NOMO-1 treated with dmso at 0.1 percent for 144 hours (cell line): ENCODE results near the gene FANCG.
A peak's percentile ranks its signal among the peaks of the same experiment; 100 is the strongest.

Experiments
- DNase-seq: peaks from one replicate; lab custom pipeline; 2025; ENCODE audit not compliant: unreplicated experiment; lab: John Stamatoyannopoulos, UW

FANCG gene

GRCh38 chr9:35104586-35104985, 24.8 kb upstream of the FANCG start:
- no peak for DNase-seq

- no peak for DNase-seq
Measured at GRCh38 chr9:35103660-35104191, 24.0 kb upstream of the FANCG start.

DNA sequence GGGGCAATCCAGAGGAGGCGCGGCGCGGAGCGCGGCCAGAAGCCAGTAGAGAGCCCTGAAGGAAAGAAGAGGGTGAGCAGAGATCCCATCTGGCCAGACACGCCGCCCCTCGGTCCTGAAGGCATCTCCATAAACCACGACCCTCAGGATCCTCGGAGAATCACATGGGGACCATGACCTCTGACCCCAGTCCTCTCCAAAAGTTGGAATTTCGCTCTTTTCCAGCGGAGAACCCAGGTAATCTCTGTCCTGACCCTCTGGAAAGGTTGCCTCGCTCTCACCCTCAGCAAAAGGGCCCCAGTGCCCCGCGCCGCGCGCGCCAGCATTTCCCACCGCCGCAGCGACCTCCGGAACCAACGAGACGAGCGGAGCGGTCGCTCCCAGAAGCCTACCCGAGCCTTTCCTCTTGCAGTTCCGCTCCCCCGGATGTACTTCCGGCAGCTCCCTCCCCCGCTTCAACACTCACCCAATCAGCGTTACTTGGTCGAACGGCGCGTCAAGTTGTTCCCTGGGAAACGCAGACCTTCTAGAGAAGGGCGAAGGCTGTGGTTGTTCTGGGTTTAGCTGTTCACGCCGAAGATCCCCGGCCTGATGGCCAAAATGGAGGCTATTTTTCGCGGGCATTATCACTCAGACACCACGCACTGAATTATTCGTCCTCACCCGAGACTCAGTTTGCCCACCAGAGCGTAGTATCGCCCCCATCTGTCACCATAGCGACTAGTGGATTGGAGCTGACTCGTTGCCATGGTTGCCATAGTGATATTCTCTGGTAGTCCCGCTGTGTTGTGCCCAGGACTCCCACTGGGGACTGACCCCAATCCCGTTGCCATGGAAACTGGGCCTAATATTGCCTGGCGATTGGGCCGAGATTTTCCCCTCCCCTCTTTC, 23.3 kb upstream of the FANCG start, which contains the start of gene STOML2:
Gene STOML2, minus strand, starts transcription at position 363 of the 891 bp plus-strand sequence. Its CDS starts 37 bp downstream, at position 326.
- peak; percentile 98 for DNase-seq

GRCh38 chr9:35102465-35102768, 22.7 kb upstream of the FANCG start:
- no peak for DNase-seq

DNA sequence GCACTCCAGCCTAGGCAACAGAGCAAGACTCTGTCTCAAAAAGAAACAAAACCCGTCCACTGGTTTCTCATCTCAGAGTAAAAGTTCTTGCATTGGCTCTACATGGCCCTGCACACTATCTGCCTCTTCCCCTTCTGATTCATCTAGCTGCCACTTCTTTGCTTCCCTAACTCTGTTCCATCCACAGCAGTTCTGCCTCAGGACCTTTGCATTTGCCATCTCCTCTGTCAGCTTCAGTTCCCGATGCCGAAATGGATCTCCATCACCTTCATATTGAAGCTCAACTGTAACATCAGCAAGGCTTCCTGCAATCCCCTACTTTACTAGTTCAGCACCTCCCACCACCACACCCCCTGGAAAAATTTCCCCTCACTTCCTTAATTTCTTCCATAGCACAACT, 17.8 kb upstream of the FANCG start:
- no peak for DNase-seq

DNA sequence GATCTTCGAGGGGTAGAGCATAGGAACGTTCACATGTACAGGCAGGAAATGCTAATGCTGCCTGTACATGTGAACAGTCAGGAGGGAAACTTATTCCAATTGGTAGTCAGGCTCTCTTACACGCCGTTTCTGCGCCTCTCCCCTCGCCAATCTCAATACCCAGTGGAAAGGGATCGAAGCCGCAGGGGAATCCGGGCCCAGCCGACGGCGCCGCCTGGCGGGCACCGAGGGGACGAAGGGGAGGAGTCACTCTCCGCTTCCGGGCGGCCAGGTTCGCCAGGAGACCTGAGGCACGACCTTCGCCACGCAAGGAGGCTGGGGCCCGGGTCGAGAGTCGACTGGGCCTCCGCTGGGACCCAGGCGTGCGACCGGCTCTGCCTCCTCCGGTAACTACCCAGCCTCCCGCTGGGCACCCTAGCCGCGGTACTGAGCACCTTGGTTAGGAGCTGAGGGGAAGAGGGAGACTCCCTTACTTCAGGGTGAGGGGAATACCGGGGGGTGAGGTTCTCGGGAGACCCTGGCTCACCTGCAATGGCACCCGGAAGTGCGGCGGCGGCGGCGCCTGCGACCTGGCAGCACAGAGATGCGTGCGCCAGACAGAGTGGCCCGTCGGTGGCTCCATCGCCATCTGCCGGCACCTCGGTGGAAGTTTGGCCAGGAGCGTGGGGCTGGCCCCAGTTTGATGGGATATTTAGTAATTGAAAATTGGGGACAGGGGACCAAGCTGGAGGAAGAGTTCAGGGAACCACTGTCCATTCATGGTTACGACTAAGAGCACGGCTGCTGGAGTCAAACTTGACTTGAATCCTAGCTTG, 16.5 kb upstream of the FANCG start, which contains the start of gene PIGO:
Gene PIGO, minus strand, starts transcription at position 557 of the 815 bp plus-strand sequence. CDS start 1,026 bp downstream, outside the sequence.
- DNase-seq: peak; percentile 90

DNA sequence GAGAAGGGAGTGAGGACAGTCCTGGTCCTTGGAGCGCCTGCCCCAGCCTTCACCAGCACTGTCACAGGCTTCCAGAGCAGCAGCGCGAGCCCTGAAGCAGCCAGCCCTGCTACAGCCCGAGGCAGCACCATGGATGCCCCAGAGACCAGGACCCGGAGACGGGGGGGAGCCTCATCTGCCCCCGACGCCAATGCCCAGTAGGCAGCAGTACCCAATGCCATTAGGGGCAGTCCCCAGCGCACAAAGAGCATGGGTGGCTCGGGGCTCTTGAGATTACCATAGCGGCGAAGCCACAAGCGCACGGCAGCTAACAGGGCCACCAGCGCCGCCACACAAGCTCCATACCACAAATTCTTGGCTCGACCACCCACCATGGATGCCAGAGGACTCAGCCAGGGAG, 11.8 kb upstream of the FANCG start:
- no peak for DNase-seq

DNA sequence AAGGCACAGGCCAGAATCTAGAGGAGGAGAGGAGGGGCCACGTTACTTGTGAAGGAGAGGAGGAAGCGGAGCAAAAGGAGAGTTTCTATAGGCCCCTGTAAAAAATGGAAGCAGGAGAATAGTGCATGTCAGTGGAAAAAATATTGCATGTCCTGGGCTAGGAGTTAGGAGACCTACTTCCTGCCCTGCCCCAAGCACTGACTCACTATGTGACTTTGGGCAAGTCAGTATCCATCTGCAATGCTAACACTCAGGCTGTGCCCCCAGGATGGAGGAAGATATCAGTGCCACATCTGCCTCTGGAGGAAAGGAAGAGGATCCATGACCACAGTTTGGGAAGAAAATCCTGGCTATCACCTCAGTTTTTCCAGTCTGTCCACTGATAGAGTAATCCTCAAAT, 9.7 kb upstream of the FANCG start:
- no peak for DNase-seq

- no peak for DNase-seq
Measured at GRCh38 chr9:35085078-35085477, 5.3 kb upstream of the FANCG start.

GRCh38 chr9:35079041-35079425, 709 bp downstream of the FANCG start:
- DNase-seq: no peak

GRCh38 chr9:35078066-35078465, 1.7 kb downstream of the FANCG start:
- DNase-seq: no peak

GRCh38 chr9:35076848-35077247, 2.9 kb downstream of the FANCG start:
- no peak for DNase-seq

DNA sequence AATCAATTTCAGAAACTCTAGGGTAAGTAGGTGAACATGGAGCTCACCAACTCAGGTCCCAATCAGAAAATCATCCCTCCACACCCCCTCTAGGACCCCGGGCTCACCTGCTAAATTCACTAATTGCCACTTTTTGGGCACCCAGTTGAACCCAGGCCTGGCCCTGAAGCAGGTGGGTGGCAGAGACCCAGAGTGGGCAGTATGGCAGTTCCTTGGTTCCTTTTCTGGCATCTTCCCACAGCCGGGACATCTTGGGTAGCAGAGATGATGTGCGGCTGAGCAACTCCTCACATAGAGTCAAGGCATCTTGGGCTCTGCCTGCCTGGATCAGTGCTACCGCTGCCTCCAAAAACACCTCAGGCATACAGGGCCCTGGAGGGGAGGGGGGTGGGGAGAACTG, 4.4 kb downstream of the FANCG start:
- no peak for DNase-seq

DNA sequence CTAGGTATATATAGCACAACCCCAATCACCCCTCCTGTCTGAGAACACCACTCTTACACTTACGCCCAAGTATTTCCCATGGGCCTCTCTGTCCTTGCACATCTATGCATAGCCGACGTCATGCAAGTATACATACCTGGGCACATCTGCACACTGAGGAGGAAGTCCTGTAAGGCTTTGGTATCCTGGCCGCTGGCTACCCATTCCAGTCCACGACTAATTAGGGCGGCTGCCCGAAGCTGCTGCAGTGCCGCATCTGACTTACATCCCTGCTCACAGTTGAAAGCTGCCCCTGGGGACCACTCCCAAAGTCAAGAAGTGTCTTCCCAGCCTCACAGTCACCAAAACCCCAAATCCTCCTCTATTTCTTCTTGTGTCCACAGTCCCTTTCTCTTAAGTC, 5.0 kb downstream of the FANCG start:
- no peak for DNase-seq

DNA sequence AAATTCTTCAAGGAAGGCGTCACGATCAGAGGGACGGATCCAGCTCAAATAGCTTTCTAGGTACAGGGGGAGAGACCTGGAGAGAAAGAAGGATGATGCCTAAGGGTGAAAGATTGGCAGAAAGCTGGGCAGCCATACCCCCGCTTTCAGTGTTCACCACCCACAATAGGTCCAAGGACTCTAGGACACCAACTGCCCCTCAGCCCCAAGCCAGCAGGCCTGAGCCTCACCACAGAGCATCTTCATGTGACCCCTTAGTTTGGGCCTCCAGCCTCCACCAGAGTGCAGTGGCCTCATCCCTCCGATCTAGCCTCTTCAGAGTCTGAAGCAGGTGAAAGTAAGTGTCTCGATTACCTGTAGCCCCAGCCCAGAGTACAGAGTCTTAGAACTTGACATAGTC, 5.6 kb downstream of the FANCG start:
- no peak for DNase-seq

DNA sequence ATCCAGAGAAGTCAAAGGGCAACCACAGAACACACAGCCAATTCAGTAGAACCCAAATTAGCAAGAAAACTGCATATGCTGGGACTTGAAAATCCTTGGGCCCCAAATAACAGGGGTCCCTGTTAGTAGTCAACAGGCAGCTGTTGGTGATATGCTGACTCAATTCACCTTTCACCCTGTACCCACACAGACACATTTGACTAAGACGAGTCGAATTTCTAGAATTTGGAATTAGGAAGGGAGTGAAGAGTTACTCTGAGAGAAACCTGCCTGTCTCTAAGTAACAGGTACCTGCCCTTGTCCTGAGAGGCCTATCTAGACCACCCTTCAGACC, 6.5 kb downstream of the FANCG start:
- no peak for DNase-seq

GRCh38 chr9:35072461-35073278, 7.1 kb downstream of the FANCG start, which contains the start of gene VCP:
VCP (minus strand) TSS chr9:35072625; CDS start chr9:35072353, 272 bp downstream.
- peak; percentile 100 for DNase-seq

DNA sequence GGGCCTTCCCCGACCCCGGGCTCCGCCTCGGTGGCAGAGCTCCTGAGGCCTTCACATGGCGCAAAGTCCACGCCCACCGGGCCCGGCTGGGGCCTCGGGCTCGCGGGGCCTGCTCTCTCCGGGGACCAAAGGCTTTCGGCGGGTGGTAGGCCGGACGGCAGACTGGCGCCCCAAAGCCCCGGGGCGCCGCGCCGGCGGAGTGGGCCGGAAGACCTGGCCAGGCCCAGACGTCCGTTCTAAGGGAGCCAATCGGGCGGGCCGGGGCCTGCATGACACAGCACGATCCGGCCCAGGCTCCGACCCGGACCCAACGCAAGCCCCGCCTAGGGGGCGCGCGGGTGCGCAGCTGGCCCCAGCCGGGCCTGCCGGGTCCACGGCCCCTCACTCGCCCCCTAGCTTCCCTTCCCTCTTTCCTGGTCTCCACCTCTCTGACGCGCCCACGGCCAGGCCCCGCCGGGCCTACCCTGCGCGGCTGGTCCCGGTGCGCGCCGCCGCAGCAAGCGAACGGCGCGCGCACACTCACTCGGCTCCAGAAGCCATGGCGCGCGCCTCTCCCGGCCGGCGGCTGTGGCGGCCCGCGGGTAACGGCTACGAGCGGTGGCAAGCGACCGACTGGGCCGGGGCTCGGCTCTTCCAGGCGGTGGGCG, 7.8 kb downstream of the FANCG start:
- peak; percentile 81 for DNase-seq

GRCh38 chr9:35070823-35071813, 8.6 kb downstream of the FANCG start:
- no peak for DNase-seq
